Esophagus muscularis mucosa (tissue), 3 donors: ENCODE results near the gene ETV3L.

Experiments used
- POLR2A ChIP-seq: fragments of 450-650 bp; IDR thresholded peaks from one replicate; pipeline ENCODE4 v1.6.1; 2017; ENCODE audit warnings: antibody characterized with exemption, moderate library complexity, mild to moderate bottlenecking, low read depth
- POLR2AphosphoS5 ChIP-seq, 2 donors: sonication (generic); formaldehyde crosslinking; IDR thresholded peaks; one replicate each; pipeline ENCODE4 v1.6.1; 2017; ENCODE audit warnings: antibody characterized with exemption in 2 of 2
- TF ChIP-seq, protein P1 (sequence below), 3 experiments: fragments of 200-600 bp in 2 of 3; fragments of 450-650 bp in 1 of 3; sonication (generic) in 2 of 3; IDR thresholded peaks; one replicate each; pipeline ENCODE4 v1.5.1; 2017 to 2019; ENCODE audit warnings: antibody characterized with exemption in 3 of 3, mild to moderate bottlenecking in 2 of 3, moderate library complexity in 1 of 3

GRCh38 chr1:157081707-157082106 is 17.9 kb downstream of the ETV3L start:
- TF ChIP-seq, protein P1, sequence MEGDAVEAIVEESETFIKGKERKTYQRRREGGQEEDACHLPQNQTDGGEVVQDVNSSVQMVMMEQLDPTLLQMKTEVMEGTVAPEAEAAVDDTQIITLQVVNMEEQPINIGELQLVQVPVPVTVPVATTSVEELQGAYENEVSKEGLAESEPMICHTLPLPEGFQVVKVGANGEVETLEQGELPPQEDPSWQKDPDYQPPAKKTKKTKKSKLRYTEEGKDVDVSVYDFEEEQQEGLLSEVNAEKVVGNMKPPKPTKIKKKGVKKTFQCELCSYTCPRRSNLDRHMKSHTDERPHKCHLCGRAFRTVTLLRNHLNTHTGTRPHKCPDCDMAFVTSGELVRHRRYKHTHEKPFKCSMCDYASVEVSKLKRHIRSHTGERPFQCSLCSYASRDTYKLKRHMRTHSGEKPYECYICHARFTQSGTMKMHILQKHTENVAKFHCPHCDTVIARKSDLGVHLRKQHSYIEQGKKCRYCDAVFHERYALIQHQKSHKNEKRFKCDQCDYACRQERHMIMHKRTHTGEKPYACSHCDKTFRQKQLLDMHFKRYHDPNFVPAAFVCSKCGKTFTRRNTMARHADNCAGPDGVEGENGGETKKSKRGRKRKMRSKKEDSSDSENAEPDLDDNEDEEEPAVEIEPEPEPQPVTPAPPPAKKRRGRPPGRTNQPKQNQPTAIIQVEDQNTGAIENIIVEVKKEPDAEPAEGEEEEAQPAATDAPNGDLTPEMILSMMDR (IDR thresholded peaks at IDR 0.05): no peak
- TF ChIP-seq POLR2A (no peak), POLR2AphosphoS5 (IDR thresholded peaks at IDR 0.05) (no peak)
